Breast epithelium (tissue), 3 donors: ENCODE results near the gene OAS1.

Experiments used
- CTCF ChIP-seq, 3 donors: fragments of 450-650 bp; IDR thresholded peaks; one replicate each; pipeline ENCODE4 v1.5.1; 2016 to 2017; ENCODE audit warnings: antibody characterized with exemption in 3 of 3, mild to moderate bottlenecking in 3 of 3, moderate library complexity in 3 of 3
- POLR2A ChIP-seq: fragments of 450-650 bp; IDR thresholded peaks from one replicate; pipeline ENCODE4 v1.6.1; 2016; ENCODE audit warnings: antibody characterized with exemption, mild to moderate bottlenecking, moderate library complexity
- POLR2AphosphoS5 ChIP-seq, 3 donors: sonication (generic); formaldehyde crosslinking; IDR thresholded peaks; one replicate each; pipeline ENCODE4 v1.6.1; 2017; ENCODE audit warnings: antibody characterized with exemption in 3 of 3

- TF ChIP-seq CTCF (IDR thresholded peaks at IDR 0.05) (no peak), POLR2A (no peak), POLR2AphosphoS5 (IDR thresholded peaks at IDR 0.05) (no peak)
Measured at GRCh38 chr12:112861284-112861683, 45.5 kb upstream of the OAS1 start.
